Mesenteric fat pad (tissue), 1 donor: ENCODE measurements around the gene CAPZB. TPM values are rescaled to one million over a fixed set of nuclear protein-coding genes. Genes with fewer than 3 reads are reported as not detected.

Experiments
- DNase-seq: peaks from one replicate; pipeline ENCODE4 v3.0.0-alpha.2; 2020; ENCODE audit warnings: low spot score
- total RNA-seq: library from RNA; stranded (reverse); fragmentation: NEBNext Ultra II Directional; extraction: Animal tissue kit (Norgen Biotek cat#: 25700); gene quantifications from one replicate; pipeline ENCODE4 v1.2.1, GENCODE V29; 2021
- donor health status: DM: yes; HTN: yes; CAD: no.

The CAPZB gene
- total RNA-seq, 1 donor from 2014 or later = 260 TPM

DNA sequence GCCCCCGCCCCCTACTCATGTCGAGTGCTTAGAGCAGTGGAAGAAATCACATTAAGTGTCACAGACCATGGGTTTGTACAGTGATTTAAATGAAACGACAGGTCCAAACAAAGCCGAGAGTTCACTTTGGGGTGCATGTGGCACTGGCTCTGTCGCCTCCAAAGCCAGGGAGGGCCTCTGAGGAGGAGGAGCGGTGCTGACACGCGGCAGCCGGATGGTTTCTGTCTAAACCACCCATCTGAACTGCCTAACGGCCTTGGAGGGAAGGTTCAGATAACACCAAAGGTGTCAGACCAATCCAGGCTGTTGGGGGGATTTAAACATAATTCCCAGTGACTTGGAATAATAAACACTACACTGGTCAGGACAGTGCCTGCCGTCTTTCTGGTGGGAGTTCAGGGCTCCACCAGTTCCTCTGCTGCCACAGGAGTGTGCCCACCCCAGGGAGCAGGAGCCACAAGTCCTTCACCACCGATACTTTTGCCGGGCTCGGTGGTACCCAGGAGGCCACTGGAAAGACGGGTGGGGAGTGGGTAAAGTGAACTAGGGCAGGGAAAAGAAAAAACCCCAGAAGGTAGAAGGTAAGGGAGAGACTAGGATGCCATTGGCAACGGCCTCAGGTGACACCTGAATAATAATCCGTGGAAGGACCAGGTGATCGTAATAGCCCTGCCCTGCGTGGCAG is 95.0 kb downstream of the CAPZB start:
- DNase-seq = no peak

DNA sequence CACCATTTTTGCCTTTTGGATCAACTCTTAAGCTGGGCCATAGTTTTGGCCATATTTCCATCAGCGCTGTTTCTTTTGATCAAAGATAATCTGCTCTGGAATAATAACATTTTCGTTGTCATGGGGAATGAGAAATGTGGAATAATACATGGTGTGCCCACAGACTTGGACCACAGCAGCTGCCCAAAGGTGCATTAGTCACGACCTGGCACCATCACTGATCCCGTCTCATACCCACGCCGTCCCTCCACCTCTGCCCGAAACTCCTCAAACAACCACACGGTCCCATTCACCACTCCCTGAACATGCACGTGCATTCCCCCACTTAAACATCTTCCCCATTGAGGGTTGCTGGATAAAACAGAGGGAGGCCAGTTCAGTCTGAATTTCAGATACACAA is 96.4 kb downstream of the CAPZB start:
- DNase-seq = no peak

DNA sequence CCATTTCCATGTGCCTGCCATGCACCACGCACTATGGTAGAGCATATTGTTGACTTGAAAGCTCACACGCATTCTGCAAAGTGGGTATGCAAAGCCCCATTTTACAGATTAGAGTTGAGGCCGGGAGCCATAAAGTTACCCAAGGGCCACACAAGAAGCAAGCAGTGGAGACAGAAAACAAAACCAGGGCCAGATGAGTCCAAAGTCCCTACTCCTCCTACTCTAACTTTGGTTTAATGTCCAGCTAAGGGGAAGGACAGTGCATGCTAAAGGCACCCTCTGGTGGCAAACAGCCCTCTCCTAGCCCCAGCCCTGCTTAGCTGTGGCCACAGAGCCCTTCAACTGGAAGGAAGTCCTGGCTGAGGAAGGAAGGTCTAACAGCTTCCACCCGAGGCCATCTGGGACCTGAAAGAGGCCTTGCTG is 98.3 kb downstream of the CAPZB start:
- DNase-seq = no peak

DNA sequence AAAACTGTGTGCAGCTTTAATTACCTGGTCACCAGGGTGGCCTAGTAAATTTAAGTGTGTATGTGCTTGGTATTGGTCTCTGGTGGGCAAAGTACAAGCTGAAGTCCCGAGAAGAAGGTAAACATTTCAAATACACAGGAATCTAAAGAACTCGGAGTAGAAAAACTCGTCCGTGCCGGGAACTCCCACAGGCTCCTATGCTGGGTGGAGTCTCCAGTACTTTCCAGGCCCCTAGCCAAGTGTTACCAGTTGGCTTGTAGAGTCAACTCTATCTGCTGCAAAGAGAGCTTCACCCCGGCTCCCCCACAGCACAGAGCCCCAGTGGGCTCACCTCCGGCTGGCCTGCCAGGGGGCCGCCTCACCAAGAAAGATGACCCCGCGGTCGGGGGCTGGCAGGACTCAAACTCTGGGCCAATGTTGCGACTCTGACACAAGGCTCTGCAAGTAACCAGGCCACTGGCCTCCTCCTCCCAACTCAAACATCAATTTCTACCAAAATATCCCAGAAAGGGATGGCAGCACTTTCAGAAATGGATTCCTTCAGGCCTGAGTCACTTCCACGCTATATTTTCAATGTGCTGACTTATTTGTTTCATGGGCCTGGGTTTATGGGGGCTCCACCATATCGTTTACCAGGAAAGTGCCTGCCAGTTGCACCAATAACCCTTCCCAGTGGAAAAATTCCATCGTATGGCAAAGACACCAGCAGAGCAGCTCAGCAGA is 99.3 kb downstream of the CAPZB start:
- no peak for DNase-seq

DNA sequence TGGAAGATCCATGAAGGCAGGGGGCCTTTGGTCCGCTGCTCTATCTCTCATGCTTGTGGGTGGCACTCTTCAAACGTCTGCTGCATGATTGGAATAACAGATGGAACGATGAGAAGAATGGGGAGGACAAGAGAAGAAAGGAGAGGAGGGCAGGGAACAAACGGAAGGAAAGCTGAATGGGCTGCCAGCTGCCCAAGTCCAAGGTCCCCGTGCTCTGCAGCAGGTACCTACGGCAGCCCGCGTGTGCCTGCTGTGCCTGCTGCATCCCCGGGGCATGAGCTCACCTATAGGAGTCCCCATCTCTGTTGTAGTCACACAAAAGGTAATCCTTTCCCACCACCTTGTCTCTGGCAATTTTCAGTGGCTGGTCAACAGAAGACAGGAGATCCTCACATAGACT is 100.1 kb downstream of the CAPZB start:
- no peak for DNase-seq

DNA sequence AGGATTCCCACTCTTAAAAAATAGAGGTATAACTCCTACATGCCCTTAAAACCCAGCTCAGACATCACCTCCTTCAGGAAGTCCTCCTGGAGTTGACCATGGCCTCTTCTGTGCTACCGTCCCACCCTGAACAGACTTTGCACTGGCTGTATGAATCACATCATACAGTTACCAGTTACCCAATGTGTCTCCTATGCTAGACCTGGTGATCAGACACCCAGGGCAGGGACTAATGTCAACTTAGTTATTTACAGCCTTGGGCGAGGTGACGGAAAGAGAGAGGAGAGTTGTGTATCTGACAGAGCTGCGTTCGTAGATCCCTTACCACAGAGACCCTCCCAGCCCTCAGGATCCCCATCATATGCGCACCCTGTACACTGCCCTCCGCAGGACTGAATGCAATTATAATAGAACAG is 100.6 kb downstream of the CAPZB start:
- no peak for DNase-seq

DNA sequence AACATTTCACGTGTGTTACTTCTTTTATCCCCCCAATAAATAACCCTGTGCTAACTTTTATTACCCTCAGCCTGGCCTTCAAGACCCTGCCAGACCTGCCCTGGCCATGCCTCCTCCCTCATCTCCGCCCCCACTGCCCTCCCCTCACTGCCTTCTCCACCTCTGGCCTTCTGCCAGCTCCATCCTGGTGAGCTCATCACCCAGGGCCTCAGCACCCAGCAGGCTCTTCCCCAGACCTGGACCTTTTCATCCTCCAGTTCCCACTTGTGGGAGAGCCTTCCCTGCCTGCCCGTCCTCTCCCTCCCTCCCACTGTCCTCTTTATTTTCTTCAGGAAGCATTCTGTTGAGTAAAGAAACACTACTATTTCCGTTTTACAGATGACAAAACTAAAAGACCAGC is 101.2 kb downstream of the CAPZB start:
- no peak for DNase-seq

DNA sequence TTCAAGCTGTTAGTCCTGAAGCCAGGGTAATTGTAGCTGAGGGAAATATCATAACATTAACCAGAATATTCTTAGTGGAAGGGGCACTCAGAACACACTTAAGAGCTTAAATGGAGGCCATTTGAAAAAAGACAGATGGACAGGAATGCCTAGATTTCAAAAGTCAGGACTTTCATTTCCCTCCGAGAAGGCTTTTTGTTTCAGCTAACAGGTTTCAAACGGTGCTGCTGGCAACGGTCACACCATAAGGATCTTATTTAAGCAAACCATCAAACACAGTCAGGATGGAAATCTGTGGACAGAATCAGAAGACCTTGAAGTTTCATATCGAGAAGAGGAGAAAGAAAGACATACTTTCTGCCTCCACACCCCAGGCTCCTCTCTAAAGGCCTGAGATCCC is 103.1 kb downstream of the CAPZB start:
- no peak for DNase-seq

DNA sequence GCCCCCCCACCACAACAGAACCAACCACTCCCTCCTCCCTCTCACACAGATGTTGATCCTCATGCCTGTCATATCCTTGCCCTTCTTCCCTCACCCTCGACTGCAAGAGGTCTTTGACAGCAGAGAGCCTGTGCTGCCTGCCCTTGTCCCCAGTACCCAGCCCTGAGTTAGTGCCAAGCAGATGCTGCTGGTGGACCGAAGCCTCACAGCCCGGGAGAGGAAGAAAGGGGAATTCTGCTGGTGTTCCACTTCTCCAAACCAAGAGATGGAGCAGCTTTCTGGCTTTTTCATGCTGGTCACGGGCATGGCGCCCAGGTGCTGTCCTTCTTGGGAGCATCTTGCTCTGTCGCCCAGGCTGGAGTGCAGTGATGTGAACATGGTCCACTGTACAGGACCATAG is 104.1 kb downstream of the CAPZB start:
- no peak for DNase-seq

DNA sequence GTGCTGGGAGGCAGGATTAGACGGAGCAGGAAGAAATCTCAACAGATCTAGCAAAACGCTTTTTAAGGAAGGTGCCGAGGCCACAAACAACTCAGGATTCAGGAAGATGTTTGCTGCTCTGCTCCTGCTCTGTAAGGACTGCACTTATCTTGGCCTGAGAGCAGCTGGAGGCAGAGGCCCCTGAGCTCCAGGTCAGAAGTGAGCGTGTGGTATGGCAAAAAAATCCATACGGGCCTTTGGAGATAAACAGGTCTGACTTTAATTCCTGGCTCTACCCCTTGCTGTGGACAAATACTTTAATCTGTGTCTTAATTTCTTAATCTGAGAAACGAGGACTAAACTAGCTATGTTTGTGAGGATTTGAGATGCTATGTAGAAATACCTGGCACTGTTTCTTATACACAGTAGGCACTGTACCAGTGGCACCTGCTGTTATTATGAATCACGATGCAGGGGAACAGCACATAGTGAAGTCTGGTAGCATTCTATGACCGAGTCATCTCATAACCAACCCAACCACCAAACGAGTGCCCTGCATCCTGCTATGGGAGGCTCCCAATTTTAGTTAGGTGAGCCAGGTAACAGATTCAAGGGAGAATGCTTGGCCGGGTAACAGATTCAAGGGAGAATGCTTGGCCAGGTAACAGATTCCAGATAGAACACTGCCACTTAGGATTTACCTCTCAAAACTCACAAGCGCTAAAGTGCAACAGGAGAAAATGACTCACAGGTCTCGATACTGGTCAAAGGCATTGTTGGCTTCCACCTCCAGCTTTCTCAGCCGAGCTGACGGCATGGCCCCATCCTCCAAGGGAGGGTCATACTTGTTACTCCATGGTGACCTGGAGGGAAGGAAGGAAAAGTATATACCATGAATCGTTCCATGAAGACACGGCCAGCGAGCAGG is 107.3 kb downstream of the CAPZB start:
- DNase-seq = no peak

DNA sequence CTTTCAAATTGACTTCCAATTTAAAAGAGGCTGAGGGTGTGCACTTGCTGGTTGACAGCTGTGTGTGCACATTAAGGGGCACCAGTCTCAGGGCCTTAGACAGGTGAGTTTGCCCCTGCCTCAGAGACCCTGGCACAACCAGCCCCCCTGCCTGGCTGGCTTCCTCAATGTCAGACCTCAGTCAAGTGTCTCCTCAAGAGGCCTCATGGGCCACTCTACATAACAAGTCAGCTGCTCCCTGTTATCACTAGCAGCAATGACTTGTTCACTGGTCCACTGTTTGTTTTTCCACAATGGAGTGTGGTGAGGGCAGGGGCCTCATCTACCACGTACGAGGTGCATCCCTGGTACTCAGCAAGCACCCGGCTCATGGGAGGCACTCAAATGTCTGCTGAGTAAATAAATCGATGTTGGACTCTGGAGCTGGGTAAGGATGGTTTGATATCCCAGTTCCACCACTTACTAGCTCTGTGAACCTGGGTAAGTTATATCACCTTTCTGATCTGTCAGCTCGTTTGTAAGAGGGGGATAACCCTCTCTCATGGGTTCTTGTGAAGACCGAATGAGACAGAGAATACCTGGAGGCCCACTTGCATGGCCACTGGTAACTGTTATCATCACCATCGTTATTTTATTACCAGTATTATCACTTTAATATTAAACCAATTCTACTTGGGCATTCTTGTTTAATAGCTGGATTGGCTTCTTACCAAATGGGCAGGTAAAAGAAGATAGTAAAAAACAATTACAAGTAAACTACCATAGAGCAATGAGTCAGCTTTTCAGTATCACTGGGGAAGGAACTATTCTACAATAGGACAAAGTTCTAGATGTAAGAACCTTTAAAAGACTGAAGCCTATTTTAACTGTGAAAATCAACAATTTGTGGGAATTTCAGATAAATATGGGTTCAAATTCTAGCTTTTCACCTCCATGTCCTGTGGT is 108.6 kb downstream of the CAPZB start:
- no peak for DNase-seq

DNA sequence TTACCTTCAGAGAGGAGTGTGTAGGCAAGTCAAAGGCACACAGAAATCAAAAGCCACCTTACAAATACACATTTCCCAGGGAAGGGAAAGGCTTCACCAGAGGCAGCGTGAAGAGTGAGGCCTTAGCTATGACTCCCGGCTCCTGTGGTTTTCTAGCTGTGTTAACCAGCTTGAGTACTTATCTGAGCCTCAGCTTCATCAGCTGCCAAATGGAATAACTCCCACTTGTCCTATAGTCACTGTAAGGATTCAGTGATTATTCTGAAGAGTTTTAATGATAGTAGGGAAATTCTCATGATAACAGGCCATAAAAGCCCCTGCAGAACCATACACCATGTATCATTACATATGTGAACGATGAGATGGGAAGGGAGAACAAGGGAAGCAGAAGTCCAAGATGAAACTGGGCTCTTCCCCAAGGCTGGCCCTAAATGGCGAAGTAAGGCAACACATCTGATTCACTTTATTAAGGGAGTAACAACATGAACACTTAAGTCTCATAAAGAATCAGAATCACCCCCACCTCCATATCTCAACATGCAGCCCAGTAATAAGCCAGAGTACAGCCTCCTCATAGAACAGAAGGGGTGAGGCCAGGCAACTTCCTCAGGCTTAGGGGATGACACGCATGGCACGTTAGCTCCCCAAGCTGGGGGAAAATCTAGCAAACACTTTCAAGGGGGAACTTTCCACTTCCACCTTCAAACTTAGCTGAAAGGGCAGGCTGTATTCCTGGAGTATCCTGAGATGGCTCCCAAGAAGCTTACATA is 109.5 kb downstream of the CAPZB start:
- no peak for DNase-seq

DNA sequence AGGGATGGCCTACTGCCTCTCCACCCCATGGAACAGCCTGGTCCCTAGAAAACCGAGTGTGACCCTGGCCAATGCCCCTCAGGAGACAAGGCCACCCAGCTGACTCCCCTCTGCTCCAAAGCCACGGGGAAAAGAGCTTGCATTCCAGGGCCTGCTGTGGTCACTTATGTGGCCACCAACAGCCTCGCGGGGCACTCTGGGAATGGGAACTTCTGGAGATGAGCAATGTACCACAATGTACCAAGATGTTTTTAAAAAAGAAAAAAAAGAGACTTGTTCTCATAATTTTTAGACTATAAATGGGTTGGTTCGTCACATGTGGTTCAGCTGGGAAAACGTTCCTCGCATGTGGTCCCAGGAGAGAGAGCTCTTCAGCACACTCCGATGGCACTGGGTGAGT is 110.4 kb downstream of the CAPZB start:
- DNase-seq = no peak

DNA sequence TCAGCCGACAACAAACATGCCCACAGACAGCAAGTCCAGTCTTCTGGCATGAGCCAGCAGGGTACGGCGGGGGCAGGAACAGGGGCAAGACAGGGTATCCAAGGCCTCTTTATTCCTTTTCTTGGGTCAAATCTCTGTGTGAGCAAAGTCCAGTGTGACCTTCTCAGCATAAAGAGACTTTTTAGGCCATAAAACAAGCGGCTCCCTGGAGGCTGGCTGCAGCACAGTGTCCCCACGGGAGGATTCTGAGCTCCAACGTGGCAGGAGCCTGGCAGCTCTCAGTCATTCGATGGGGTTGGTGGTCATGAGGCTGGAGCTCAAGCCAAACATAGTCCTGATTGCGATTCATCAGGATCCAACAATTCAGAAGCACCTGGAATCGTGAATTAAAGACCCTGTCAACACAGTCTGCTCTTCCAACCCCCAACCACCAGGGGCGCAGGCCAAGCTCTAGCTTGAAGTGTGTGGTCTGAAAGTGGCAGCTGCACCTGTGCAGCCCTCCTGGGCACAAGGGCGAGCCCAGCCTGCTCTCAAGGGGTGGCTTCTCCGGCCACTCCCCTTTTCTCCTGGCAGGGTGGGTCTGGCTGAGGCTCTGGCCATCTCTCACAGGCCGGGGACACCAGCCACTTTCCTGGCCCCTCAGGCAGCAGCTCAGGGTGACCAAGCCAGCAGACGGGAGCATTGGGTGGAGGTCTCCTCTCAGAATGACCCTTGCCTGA is 111.1 kb downstream of the CAPZB start:
- DNase-seq = no peak

DNA sequence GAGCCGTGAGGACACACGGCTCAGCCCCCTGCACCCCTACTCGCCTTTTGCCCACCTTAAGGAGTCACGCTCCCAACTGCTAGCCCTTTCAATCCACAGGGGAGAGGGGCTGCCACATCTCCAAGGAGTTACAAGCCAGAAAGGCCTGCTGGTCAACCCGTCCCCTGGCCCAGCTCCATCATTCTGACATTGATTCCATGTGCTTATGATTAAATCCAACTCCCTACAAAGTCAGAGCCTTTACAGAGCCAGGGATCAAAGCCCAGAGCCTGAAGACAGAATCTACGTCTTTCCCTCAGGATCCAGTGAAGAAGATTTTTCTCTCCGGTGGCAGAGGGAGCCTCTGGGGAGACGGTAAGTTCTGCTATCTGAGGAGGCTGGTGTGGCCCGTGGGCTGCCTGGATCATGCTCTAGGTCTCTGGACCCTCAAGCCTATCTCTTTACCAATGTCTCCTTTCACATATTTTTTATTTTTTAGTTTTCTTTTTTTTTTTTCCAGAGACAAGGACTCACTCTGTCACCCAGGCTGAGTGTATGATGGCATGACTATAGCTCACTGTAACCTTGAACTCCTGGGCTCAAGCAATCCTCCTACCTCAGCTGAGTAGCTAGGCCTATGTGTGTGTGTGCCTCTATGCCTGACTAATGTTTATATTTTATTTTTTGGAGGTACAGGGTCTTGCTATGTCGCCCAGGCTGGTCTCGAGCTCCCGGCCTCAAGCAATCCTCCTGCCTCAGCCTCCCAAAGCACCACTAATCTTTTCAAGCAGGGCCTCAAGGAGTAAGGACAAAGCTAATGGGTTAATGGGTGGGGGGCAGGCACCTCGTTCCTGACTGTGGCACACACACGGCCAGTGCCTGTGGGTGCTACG is 111.9 kb downstream of the CAPZB start:
- no peak for DNase-seq

DNA sequence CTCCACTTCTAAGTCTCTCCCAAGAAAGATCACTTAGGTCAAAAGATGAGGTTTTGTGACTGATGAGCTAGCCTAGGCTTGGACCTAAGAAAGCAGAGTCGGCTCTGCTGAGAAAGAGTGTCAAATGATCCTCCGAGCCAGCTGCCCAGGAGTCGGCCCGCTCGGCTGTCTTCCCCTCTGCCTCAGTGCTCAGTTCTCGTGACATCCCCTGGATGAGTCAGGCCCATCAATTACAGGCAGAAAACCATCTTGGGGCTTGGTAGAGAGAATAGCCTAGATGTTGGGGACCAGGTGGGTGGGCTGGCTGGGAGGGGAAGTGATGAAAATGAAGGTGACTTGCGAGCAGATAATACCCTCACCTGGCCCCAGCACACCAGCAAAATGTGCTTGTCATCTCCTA is 112.7 kb downstream of the CAPZB start:
- DNase-seq = no peak

DNA sequence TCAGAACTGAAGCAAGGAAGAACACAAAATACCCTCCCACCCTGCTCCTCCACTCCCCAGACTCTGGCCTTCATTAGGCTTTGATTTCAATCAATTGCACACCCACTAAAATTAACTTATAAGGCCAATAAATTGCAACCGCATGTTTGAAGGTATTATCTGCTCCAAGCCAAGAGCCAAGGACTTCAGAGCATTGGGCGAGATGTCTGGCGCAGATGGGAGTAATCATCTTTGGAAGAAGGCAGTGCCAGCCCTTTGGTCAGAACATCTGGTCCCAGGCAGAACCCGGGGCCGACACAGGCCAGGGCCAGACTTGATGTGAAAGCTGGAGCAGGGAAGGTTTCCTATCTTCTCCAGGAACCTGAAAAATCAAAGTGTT is 113.2 kb downstream of the CAPZB start:
- DNase-seq = no peak
